ENCODE measurements around the gene VSIG10.

GRCh38 chr12:118025168-118025567 is 78.6 kb downstream of the VSIG10 start:
- no peak for TF ChIP-seq CTCF (optimal IDR thresholded peaks at IDR 0.05 in 1 of 3, IDR thresholded peaks at IDR 0.05 in 1 of 3, conservative IDR thresholded peaks at IDR 0.05 in 1 of 3; ENCODE audit: extremely low read depth in 1 of 3, insufficient read depth in 2 of 3, low read length in 3 of 3)
- TF ChIP-seq EZH2 (IDR thresholded peaks at IDR 0.05; ENCODE audit: low read length), result no peak
